Measurements from ENCODE around the gene DPH1. TPM values are rescaled to one million over a fixed set of nuclear protein-coding genes. Genes with fewer than 3 reads are reported as not detected.

DPH1 gene
- total RNA-seq, 4 donors from 2014 or later = 36.8 to 53.1 (median 37.6) TPM

GRCh38 chr17:2023692-2024571 lies 6.0 kb upstream of the DPH1 start:
- DNase-seq (ENCODE audit: low spot score) (no peak), ATAC-seq (ENCODE audit: low FRiP score) (peak; percentile 20)
- TF ChIP-seq CTCF (IDR thresholded peaks at IDR 0.05) = no peak

- ATAC-seq (ENCODE audit: low FRiP score) = no peak
- DNase-seq (ENCODE audit: low spot score) = no peak
- TF ChIP-seq CTCF (IDR thresholded peaks at IDR 0.05) = no peak
These were observed 5.3 kb upstream of the DPH1 start for GRCh38 chr17:2024572-2025219.

DNA sequence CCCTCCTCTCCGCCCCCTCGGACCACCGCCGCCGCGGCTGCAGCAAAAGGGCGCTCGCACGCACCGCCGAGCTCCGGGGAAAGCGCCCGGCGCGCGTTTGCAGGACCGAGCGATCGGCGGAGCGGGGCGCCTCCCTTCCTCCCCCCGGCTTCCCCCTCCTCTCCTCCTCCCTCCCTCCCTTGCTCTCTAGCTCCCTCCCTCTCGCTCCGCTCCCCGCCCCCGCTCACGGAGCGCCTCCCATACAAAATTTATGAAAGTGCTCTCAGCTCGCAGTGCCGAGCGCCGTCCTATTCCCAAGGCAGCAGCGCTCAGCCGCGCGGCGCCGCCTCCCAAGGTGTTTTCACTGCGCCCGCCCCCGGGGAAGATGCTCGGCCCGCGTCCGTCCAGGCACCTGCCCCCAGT lies 4.7 kb upstream of the DPH1 start, which contains the start of gene RTN4RL1:
TSS of gene RTN4RL1 (minus strand) at position 115 of the 402 bp plus-strand sequence. CDS start 469 bp downstream, outside the sequence.
- no peak for TF ChIP-seq CTCF (IDR thresholded peaks at IDR 0.05)
- DNase-seq (ENCODE audit: low spot score) (no peak), ATAC-seq (ENCODE audit: low FRiP score) (peak; percentile 26)

- no peak for DNase-seq (ENCODE audit: low spot score)
- TF ChIP-seq CTCF (IDR thresholded peaks at IDR 0.05) = peak in 1 of 3 donors; percentile 31
- ATAC-seq (ENCODE audit: low FRiP score) = peak; percentile 22
These were observed 4.2 kb upstream of the DPH1 start for GRCh38 chr17:2025622-2026309.

DNA sequence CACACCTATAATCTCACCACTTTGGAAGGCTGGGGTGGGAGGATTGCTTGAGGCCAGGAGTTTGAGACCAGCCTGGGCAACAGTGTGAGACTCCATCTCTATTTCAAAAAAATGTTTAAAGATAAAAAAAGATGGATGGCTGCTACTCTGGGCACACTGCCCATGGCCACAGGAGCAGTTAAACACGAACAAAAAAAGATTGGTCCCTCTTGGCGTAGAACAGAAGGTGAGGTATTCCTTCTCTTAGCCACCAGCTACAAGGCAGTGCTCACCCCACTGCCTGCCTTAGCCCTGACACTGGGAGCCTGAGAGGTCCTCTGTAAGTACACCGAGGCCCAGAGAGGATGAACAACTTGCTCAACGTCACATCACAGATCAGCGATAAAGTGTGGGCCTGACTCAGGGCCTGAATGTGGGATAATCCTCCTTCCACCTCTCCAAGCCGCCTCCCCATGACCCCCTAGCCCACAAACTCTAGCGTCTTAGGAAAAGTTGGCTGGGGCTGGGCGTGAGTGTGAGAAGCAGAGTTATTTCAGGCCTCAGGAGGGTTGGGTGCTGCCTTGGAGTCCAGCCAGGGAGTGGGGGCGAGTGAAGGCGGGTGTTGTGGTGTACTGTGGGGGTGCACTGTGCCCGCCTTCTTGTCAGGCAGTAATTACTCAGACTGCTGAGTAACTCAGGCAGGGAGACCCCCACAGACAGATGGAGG lies 2.3 kb upstream of the DPH1 start:
- ATAC-seq (ENCODE audit: low FRiP score) (no peak), DNase-seq (ENCODE audit: low spot score) (no peak)
- TF ChIP-seq CTCF (IDR thresholded peaks at IDR 0.05) = no peak

GRCh38 chr17:2028234-2028614 lies 1.7 kb upstream of the DPH1 start:
- no peak for ATAC-seq (ENCODE audit: low FRiP score)
- DNase-seq (ENCODE audit: low spot score) = no peak
- no peak for TF ChIP-seq CTCF (IDR thresholded peaks at IDR 0.05)

All from omental fat pad (tissue), 4 donors.